Urinary bladder (tissue), 4 donors: ENCODE data around the gene AGO4. TPM values are rescaled to one million over a fixed set of nuclear protein-coding genes. Genes with fewer than 3 reads are reported as not detected.
"Not testable (repeated sequence)": the region's sequence is repeated elsewhere in the genome, so short reads cannot be mapped to it uniquely, and the experiment has no call there.

Experiments
- DNase-seq: peaks from one replicate; pipeline ENCODE4 v3.0.0-alpha.2; 2015; ENCODE audit errors: extremely low spot score
- H3K27ac ChIP-seq: one replicate; pipeline ENCODE4 v1.5.1; 2013; ENCODE audit warnings: low read depth, mild to moderate bottlenecking, moderate library complexity
- H3K36me3 ChIP-seq: one replicate; pipeline ENCODE4 v1.6.1; 2013; ENCODE audit warnings: mild to moderate bottlenecking, moderate library complexity; ENCODE audit not compliant: insufficient read depth
- H3K4me1 ChIP-seq: one replicate; pipeline ENCODE4 v1.6.1; 2013; ENCODE audit warnings: mild to moderate bottlenecking, moderate library complexity; ENCODE audit not compliant: insufficient read depth
- H3K4me3 ChIP-seq: one replicate; pipeline ENCODE4 v1.5.1; 2013; ENCODE audit warnings: low read depth, low read length
- WGBS: extraction: QIAGEN DNeasy Blood & Tissue Kit; methylation state at CpG from one replicate; pipeline ENCODE4 v1.1.7; 2013; 5-methylcytosine and 5-hydroxymethylcytosine counted together
- polyA plus RNA-seq: library from polyadenylated mRNA; stranded (reverse); fragments of 200-250 nt; gene quantifications from one replicate; pipeline ENCODE4 v1.2.3, GENCODE V29; 2013
- total RNA-seq: library from RNA; depleted of rRNA; stranded (reverse); fragments of >200 nt; gene quantifications from one replicate; pipeline ENCODE4 v1.2.3, GENCODE V29; 2014
- donor health status: healthy with polysubstance abuse.
- donor health status: healthy.

Gene AGO4
- total and polyA plus RNA-seq, 2 donors, result 11.2 to 31.7 TPM

DNA sequence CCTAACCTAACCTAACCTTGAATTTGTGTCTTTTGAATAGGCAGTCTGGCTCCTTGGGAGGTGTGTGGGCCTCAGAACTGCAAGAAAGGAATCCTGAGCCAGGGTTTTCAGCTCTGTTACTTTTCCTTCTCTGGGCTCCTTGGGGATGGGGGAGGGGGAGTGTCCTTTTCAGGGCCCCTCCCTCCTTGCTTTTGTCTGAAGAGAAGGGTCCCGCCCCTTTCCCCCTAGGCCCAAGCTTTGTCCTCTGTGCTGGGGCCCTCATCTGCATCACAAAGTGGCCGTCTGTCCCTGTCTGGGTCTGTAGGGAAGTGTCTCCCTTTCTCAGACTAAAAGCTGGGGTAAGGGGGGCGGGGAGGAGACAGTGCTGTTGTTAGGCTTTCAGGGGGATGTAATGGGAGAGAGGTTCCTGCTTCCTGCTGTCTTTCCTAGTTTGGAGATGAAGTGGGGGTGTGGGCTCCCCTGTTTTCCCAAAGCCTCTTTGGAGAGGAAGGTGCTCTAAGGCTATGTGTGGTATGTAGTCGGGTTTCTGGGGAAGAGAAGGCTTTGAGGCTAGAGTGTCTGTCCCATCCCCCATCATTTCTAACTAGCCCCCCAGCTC lies 78.2 kb downstream of the AGO4 start:
- Histone ChIP-seq H3K4me3 (no peak overlapping the region), H3K36me3 (no peaks in the 10 kb centered on the region), H3K27ac (no peak overlapping the region), H3K4me1 (peaks cover 4% of the 10 kb centered on the region)
- whole genome bisulfite sequencing, result 52% methylated on average over 4 of the region's 4 CpGs
- DNase-seq, result no peak

DNA sequence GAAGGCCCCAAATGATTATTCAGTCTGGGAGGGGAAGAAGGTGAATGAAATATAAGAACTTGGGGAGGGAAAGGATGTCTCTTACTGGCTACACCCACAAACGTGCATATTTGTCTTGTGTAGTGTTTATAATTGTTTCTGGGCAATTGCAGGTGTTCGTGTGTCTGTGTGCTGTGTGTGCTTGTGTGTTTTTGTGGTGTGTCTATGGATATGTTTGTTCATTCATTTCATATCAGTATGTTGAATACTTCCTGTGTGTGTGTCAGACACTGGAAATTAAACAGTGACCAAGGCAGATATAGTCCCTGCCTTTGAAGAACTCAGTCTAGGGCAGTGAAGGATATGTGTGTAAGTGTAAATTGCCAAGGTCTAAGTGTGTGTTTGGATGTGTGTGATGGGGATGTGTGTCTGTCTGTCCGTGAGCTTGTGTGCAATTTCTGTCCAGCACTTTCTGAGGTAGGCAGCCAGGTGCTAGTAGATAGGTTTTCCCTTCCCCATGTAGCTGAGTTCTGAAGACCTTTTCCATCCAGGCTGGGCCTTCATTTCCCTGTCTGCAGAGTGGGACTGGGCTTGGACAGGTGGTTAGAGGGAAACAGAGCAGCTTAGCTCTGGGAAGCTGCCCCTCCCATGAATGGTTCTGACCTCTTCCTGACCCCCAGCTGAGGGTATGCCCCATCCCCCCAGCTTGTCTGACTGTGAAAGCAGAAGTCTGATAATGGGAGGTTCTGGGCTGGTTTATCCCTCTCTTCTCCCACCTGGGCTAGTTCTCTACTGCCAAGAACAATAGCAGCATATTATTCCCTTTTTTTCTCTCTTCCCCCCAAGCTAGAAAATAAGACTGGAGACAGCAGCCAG lies 79.0 kb downstream of the AGO4 start:
- H3K27ac ChIP-seq, result no peak overlapping the region
- no peaks in the 10 kb centered on the region for H3K36me3 ChIP-seq
- peaks cover 4% of the 10 kb centered on the region for H3K4me1 ChIP-seq
- H3K4me3 ChIP-seq, result no peak overlapping the region
- no peak for DNase-seq
- 38% methylated on average over 3 of the region's 3 CpGs for WGBS

GRCh38 chr1:35887508-35887907 lies 79.7 kb downstream of the AGO4 start:
- Histone ChIP-seq H3K36me3 (no peaks in the 10 kb centered on the region), H3K4me1 (peaks cover 4% of the 10 kb centered on the region), H3K4me3 (no peak overlapping the region), H3K27ac (no peak overlapping the region)
- 82% methylated on average over 2 of the region's 2 CpGs for WGBS
- no peak for DNase-seq

GRCh38 chr1:35888255-35888654 lies 80.4 kb downstream of the AGO4 start:
- DNase-seq, result no peak
- Histone ChIP-seq H3K4me1 (peaks cover 4% of the 10 kb centered on the region), H3K4me3 (no peak overlapping the region), H3K36me3 (no peaks in the 10 kb centered on the region), H3K27ac (no peak overlapping the region)
- 92% methylated on average over 11 of the region's 11 CpGs for WGBS

- H3K4me3 ChIP-seq, H3K36me3 ChIP-seq, H3K4me1 ChIP-seq, DNase-seq, H3K27ac ChIP-seq: not testable (repeated sequence)
- WGBS, result 77% methylated on average over 3 of the region's 3 CpGs
These were observed 81.2 kb downstream of the AGO4 start for GRCh38 chr1:35888981-35889380.

DNA sequence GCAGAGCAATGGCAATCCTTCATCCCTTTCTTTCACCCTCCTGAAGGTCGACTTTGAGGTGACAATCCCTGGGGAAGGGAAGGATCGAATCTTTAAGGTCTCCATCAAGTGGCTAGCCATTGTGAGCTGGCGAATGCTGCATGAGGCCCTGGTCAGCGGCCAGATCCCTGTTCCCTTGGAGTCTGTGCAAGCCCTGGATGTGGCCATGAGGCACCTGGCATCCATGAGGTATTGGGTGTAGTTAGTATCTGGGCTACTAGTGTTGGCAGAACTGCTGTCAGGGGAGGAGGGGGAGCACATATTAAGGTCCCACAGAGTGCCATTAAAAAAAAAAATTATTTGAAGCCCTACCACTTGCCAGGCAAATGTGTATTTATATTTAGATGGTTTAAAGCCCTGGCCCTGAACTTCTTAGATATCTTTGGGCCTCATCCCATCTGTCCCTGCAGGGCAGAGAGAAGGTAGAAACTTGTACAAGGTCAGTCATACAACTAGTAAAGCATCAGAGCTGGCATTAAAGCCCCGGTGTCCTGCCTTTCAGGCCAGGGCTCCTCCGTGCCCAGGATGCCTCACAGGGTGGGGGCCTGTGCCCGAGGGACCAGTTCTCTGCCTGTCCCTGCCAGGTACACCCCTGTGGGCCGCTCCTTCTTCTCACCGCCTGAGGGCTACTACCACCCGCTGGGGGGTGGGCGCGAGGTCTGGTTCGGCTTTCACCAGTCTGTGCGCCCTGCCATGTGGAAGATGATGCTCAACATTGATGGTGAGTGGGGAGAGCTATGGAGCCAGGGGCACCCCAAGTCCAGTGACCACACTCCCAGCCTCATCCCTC lies 85.4 kb downstream of the AGO4 start:
- H3K4me1 ChIP-seq, result no peaks in the 10 kb centered on the region
- 96% methylated on average over 14 of the region's 14 CpGs for WGBS
- H3K4me3 ChIP-seq, result no peak overlapping the region
- no peaks in the 10 kb centered on the region for H3K36me3 ChIP-seq
- H3K27ac ChIP-seq, result no peak overlapping the region
- DNase-seq, result no peak

- no peaks in the 10 kb centered on the region for H3K4me1 ChIP-seq
- 77% methylated on average over 6 of the region's 6 CpGs for WGBS
- no peak for DNase-seq
- H3K36me3 ChIP-seq, result no peaks in the 10 kb centered on the region
- no peak overlapping the region for H3K27ac ChIP-seq
- H3K4me3 ChIP-seq, result no peak overlapping the region
These were observed 86.4 kb downstream of the AGO4 start for GRCh38 chr1:35894183-35894582.

GRCh38 chr1:35894656-35895055 lies 86.8 kb downstream of the AGO4 start:
- H3K4me1 ChIP-seq, result no peaks in the 10 kb centered on the region
- H3K27ac ChIP-seq, result no peak overlapping the region
- H3K36me3 ChIP-seq, result no peaks in the 10 kb centered on the region
- 96% methylated on average over 1 of the region's 1 CpG for WGBS
- H3K4me3 ChIP-seq, result no peak overlapping the region
- no peak for DNase-seq

- Histone ChIP-seq H3K27ac (no peak overlapping the region), H3K4me1 (no peaks in the 10 kb centered on the region), H3K36me3 (no peaks in the 10 kb centered on the region), H3K4me3 (no peak overlapping the region)
- DNase-seq, result no peak
These were observed 92.1 kb downstream of the AGO4 start for GRCh38 chr1:35899941-35900340.

DNA sequence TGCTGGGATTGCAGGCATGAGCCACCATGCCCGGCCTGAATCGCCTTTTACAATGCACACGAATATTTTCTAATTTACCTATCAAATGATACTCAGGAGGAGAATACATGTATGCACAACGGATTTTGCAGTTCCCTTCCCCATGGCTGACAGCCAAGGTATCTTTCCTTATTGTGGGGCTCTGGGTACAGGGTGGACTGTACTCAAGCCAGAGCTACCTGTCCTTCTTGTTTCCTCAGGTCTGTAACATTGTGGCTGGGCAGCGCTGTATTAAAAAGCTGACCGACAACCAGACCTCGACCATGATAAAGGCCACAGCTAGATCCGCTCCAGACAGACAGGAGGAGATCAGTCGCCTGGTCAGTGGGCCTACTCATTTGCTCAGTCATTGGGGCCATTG lies 93.4 kb downstream of the AGO4 start:
- Histone ChIP-seq H3K4me3 (no peak overlapping the region), H3K27ac (no peak overlapping the region), H3K36me3 (peaks cover 4% of the 10 kb centered on the region), H3K4me1 (no peaks in the 10 kb centered on the region)
- no peak for DNase-seq
- 95% methylated on average over 9 of the region's 9 CpGs for WGBS

DNA sequence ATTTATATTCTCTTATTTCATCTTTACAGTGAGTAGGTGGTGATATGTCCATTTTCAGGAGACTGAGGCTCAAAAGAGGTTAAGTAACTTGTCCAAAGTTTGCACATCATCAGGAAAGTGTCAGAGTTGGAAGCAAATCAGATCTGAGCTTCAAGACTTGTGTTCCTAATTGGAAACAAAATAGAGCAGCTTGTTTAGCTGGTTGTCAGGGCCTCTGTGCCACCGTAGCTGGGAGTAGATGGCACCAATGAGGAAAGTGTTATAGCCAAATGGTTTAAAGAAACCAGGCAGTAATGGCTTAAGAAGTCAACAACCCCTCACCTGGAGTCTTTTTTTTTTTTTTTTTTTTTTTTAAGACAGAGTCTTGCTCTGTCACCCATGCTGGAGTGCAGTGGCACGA lies 94.9 kb downstream of the AGO4 start:
- Histone ChIP-seq H3K4me1 (no peaks in the 10 kb centered on the region), H3K4me3 (no peak overlapping the region), H3K27ac (no peak overlapping the region), H3K36me3 (peaks cover 4% of the 10 kb centered on the region)
- no peak for DNase-seq
- 95% methylated on average over 2 of the region's 2 CpGs for WGBS
